Stimulated activated CD8-positive, alpha-beta memory T cell treated with anti-CD3 and anti-CD28 coated beads, Interleukin-15, amount 100 ng/mL, for 24 hours (primary cell): Measurements from ENCODE around the gene INPP5K.
"Not testable (repeated sequence)": the region's sequence is repeated elsewhere in the genome, so short reads cannot be mapped to it uniquely, and the experiment has no call there.

ENCODE experiments used
- DNase-seq: peaks from one replicate; pipeline ENCODE4 v3.0.0-alpha.2; 2020; ENCODE audit warnings: low read depth

The INPP5K gene

GRCh38 chr17:1546292-1546922, 30.0 kb upstream of the INPP5K start:
- no peak for DNase-seq

GRCh38 chr17:1545618-1546017, 29.2 kb upstream of the INPP5K start:
- DNase-seq: no peak

- no peak for DNase-seq
Observed at GRCh38 chr17:1542316-1542715, 25.9 kb upstream of the INPP5K start.

GRCh38 chr17:1541367-1541904, 25.0 kb upstream of the INPP5K start:
- DNase-seq: no peak

- DNase-seq: no peak
Observed at GRCh38 chr17:1539811-1540210, 23.4 kb upstream of the INPP5K start.

GRCh38 chr17:1535737-1536136, 19.3 kb upstream of the INPP5K start:
- no peak for DNase-seq

GRCh38 chr17:1533661-1534325, 17.4 kb upstream of the INPP5K start:
- no peak for DNase-seq

- DNase-seq: no peak
Observed at GRCh38 chr17:1532836-1533602, 16.6 kb upstream of the INPP5K start.

- DNase-seq: no peak
Observed at GRCh38 chr17:1529863-1530262, 13.5 kb upstream of the INPP5K start.

GRCh38 chr17:1526876-1527275, 10.5 kb upstream of the INPP5K start:
- DNase-seq: not testable (repeated sequence)

- no peak for DNase-seq
Observed at GRCh38 chr17:1522626-1523025, 6.2 kb upstream of the INPP5K start.

- DNase-seq: no peak
Observed at GRCh38 chr17:1521086-1521640, 4.8 kb upstream of the INPP5K start.

GRCh38 chr17:1519678-1520077, 3.3 kb upstream of the INPP5K start:
- DNase-seq: no peak

GRCh38 chr17:1518410-1518809, 2.0 kb upstream of the INPP5K start:
- DNase-seq: no peak

- no peak for DNase-seq
Observed at GRCh38 chr17:1515640-1516387, 598 bp downstream of the INPP5K start.

- no peak for DNase-seq
Observed at GRCh38 chr17:1512351-1512750, 4.1 kb downstream of the INPP5K start.

- no peak for DNase-seq
Observed at GRCh38 chr17:1511756-1512321, 4.6 kb downstream of the INPP5K start.

- no peak for DNase-seq
Observed at GRCh38 chr17:1511290-1511689, 5.1 kb downstream of the INPP5K start.

- no peak for DNase-seq
Observed at GRCh38 chr17:1509290-1509881, 7.0 kb downstream of the INPP5K start.

- not testable (repeated sequence) for DNase-seq
Observed at GRCh38 chr17:1508709-1509108, 7.7 kb downstream of the INPP5K start.

GRCh38 chr17:1506649-1507267, 9.7 kb downstream of the INPP5K start:
- no peak for DNase-seq
